NCI-H1694 treated with DMSO at 0.1 percent for 48 hours (cell line): Measurements from ENCODE around the gene PLSCR3.

ENCODE experiments used
- DNase-seq: peaks from one replicate; lab custom pipeline; 2025; lab: John Stamatoyannopoulos, UW

The PLSCR3 gene

GRCh38 chr17:7394452-7395191 lies at the start of gene PLSCR3:
TSS of gene PLSCR3 (minus strand) at chr17:7394525. CDS start at chr17:7394110, 415 bp downstream.
- peak; percentile 56 for DNase-seq

GRCh38 chr17:7443499-7444485 lies 49.5 kb upstream of the PLSCR3 start:
- DNase-seq = no peak

GRCh38 chr17:7442142-7442541 lies 47.8 kb upstream of the PLSCR3 start:
- DNase-seq = no peak

DNA sequence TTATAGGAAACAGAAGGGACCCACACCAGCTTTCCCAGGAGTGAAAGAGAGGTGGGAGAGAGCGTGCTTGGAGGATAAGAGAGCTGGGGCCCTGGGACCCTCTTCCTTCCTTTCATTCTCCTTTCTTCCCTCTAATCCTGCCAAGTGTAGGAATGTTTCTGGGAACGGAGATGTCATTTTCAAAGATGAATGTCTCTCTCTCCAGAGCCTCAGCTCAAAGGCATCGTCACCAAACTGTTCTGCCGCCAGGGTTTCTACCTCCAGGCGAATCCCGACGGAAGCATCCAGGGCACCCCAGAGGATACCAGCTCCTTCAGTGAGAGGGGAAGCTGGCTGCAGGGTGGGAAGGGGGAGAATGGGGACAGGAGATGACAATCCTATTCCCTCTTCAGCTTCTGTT lies 46.9 kb upstream of the PLSCR3 start:
- no peak for DNase-seq

GRCh38 chr17:7440834-7441195 lies 46.5 kb upstream of the PLSCR3 start:
- DNase-seq = no peak

DNA sequence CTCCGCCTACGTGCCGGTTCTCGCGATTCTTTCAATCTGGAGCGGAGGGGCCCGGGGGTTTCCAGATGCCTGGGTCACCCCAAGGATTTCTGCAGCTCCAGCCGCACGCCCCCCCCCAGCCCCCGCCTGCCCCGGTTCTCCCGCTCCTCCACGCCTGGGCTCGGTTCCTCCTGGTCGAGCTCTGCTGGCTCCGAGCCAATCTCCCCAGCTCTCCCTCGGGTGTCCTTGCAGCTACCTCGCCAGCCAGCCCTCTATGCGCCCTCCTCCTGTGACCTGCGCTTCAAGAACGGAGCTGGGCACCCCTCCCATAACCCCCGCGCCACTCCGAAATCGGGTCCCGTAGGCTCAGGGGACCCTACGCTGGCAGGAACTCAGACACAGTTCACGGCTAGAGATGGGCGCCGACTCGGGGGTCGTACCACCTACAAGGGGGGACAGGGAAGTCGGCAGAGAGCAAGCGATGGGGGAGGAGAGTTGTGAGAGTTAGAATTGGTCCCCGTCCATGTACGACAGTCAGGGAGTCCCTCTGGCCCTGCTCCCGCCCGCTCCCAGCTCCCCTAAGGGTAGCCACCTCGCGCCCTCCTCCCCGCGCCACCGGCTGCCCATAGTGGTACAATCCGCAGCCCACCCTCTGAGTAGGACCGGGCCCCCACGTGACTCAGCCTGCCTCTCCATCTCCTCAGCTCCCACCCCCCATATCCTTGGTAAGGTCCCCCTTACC lies 45.9 kb upstream of the PLSCR3 start:
- DNase-seq = peak; percentile 36

- DNase-seq = no peak
Observed at GRCh38 chr17:7439462-7440112, 45.3 kb upstream of the PLSCR3 start, which contains the start of gene FGF11. TSS of gene FGF11 (plus strand) at chr17:7439512. CDS start at chr17:7439621, 109 bp downstream.

GRCh38 chr17:7438656-7439460 lies 44.5 kb upstream of the PLSCR3 start:
- DNase-seq = no peak

GRCh38 chr17:7437950-7438614 lies 43.8 kb upstream of the PLSCR3 start:
- peak; percentile 51 for DNase-seq

GRCh38 chr17:7437369-7437863 lies 43.1 kb upstream of the PLSCR3 start:
- DNase-seq = no peak

GRCh38 chr17:7436556-7437368 lies 42.4 kb upstream of the PLSCR3 start:
- peak; percentile 77 for DNase-seq

- DNase-seq = peak; percentile 45
Observed at GRCh38 chr17:7435676-7436555, 41.6 kb upstream of the PLSCR3 start.

- DNase-seq = no peak
Observed at GRCh38 chr17:7432296-7432695, 38.0 kb upstream of the PLSCR3 start.

- DNase-seq = no peak
Observed at GRCh38 chr17:7431231-7431630, 36.9 kb upstream of the PLSCR3 start.

DNA sequence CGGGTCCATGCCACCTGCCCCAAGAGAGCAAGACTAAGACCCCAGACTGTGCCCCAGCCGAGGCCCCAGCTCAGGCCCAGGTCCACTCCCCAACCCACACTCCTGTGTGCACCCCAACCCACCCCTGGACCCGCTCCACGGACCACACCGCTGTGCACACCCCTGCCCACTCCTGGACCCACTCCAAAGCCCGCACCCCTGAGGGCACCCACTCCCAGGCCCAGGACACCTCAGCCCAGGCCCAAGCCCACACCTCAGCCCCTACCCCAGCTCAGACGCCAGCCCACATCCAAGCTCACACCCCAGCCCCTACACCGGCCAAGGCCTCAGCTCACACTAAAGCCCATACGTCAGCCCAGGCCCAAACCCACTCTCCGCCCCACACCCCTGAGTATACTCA lies 35.4 kb upstream of the PLSCR3 start:
- no peak for DNase-seq

- no peak for DNase-seq
Observed at GRCh38 chr17:7428557-7428956, 34.2 kb upstream of the PLSCR3 start, which contains the start of gene SPEM3. TSS of gene SPEM3 (plus strand) at chr17:7428857. CDS start at chr17:7428903, 46 bp downstream.

DNA sequence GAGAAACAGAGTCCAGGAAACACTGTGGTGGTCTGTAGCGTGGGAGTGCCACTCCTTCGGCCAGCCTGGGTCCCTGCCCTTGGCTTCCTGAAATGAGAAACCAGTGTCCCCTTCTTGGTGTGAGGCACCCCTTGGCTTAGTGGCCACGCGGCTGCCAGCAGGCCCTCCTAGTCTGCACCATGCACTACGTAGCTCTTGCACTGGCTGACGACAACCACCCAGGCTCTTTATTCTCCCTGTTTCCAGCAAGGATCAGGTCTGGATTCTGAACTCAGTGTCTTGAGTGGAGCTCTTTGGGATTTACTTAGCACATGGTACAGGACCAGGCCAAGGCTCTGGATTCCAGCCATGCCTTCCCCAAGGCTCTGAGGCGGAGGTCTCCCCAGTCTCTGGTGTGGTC lies 33.2 kb upstream of the PLSCR3 start:
- no peak for DNase-seq

DNA sequence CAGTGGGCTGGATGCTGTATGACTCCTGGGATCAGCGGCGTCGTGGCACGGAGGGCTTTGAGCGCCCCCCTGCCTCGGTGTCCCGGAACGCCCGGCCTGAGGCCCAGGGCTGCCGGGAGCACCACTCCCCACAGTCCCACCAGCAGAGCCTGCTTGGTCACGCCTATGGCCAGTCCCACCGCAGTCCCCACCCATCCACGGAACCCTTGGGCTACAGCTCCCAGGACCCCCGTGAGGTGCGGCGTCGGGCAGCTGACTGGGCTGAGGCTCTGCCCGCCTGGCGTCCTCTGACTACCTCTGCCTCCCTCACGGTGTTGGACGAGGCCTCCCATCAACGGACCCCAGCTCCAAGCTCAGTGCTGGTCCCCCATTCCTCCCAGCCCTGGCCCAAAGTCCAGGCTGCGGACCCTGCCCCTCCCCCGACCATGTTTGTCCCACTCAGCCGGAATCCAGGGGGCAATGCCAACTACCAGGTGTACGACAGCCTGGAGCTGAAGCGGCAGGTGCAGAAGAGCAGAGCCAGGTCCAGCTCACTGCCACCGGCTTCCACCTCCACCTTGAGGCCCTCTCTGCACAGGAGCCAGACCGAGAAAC lies 32.7 kb upstream of the PLSCR3 start:
- DNase-seq = no peak
